Mucosa of descending colon (tissue), 3 donors: ENCODE data around the gene SCGB2B2. TPM values are rescaled to one million over a fixed set of nuclear protein-coding genes. Genes with fewer than 3 reads are reported as not detected.
"Not testable (repeated sequence)": the region's sequence is repeated elsewhere in the genome, so short reads cannot be mapped to it uniquely, and the experiment has no call there.

Source experiments
- ATAC-seq: fragments of 200-7000 bp; cut with Tn5 transposase; one replicate; pipeline ENCODE4 v1.9.1; 2020; ENCODE audit warnings: mild to moderate bottlenecking, moderate library complexity
- DNase-seq, 3 donors: peaks; one replicate each; pipeline ENCODE4 v3.0.0-alpha.2; 2020
- H3K36me3 ChIP-seq: fragments of 200-600 bp; one replicate; pipeline ENCODE4 v1.8.0; 2021; ENCODE audit warnings: low read depth, mild to moderate bottlenecking
- H3K4me1 ChIP-seq: fragments of 200-600 bp; one replicate; pipeline ENCODE4 v1.8.0; 2021; ENCODE audit warnings: low read depth, mild to moderate bottlenecking
- H3K4me3 ChIP-seq: fragments of 200-600 bp; one replicate; pipeline ENCODE4 v1.8.0; 2021; ENCODE audit warnings: mild to moderate bottlenecking
- H3K9me3 ChIP-seq: fragments of 200-600 bp; one replicate; pipeline ENCODE4 v1.8.0; 2021; ENCODE audit warnings: mild to moderate bottlenecking
- intact Hi-C, 2 donors: fragments of 100-400 bp; cut with DNase I in 1 of 2; cut with micrococcal nuclease in 1 of 2; formaldehyde crosslinking; loops; one replicate each; pipeline versions ENCODE4 v1.11.0 to v1.11.1; 2022; cut with DNase I, micrococcal nuclease
- total RNA-seq, 3 donors: library from RNA; stranded (reverse); fragmentation: NEBNext Ultra II Directional in 2 of 3; extraction: Animal tissue kit (Norgen Biotek cat#: 25700) in 2 of 3; gene quantifications; one replicate each; pipeline versions ENCODE4 v1.2.1 to v1.2.4, GENCODE V29; 2021 to 2023
- TF ChIP-seq, protein P1 (sequence below): fragments of 200-600 bp; IDR thresholded peaks from one replicate; pipeline ENCODE4 v1.8.0; 2022; ENCODE audit warnings: antibody characterized with exemption, mild to moderate bottlenecking
- donor health status: DM: no; HTN: no; CAD: no; lungs with moderate emphysema.
- donor health status: DM: no; HTN: no; CAD: no.
- donor health status: DM: no; HTN: yes; CAD: no.

Gene SCGB2B2
- total RNA-seq, 3 donors from 2014 or later, result 0.24 to 1.3 (median 1.1) TPM

DNA sequence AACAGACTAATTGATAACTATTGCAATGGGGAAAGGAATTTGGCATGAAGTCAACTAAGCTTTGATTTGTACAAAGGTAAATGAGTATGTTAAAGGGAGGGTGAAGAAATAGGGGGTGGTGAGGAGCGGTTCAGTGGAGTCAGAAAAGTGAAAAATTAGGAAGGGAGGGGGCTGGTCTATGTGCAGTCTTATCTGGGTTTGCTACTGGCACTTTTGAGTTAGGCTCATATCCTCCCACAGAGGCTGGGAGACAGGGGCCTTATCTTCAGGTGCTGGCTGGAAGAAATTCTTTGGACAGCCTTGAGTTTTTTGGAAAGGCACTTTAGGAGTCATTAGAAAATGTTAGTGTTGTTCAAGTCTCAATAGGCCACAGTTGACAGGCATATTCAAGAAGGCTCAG lies 11.6 kb upstream of the SCGB2B2 start:
- intact Hi-C loops, result no loop called here
- no peaks in the 10 kb centered on the region for H3K4me1 ChIP-seq
- H3K9me3 ChIP-seq, result peaks cover 40% of the 10 kb centered on the region
- H3K36me3 ChIP-seq, result peaks cover 5% of the 10 kb centered on the region
- DNase-seq, result no peak
- TF ChIP-seq, protein P1, sequence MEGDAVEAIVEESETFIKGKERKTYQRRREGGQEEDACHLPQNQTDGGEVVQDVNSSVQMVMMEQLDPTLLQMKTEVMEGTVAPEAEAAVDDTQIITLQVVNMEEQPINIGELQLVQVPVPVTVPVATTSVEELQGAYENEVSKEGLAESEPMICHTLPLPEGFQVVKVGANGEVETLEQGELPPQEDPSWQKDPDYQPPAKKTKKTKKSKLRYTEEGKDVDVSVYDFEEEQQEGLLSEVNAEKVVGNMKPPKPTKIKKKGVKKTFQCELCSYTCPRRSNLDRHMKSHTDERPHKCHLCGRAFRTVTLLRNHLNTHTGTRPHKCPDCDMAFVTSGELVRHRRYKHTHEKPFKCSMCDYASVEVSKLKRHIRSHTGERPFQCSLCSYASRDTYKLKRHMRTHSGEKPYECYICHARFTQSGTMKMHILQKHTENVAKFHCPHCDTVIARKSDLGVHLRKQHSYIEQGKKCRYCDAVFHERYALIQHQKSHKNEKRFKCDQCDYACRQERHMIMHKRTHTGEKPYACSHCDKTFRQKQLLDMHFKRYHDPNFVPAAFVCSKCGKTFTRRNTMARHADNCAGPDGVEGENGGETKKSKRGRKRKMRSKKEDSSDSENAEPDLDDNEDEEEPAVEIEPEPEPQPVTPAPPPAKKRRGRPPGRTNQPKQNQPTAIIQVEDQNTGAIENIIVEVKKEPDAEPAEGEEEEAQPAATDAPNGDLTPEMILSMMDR, result no peak
- H3K4me3 ChIP-seq, result no peak overlapping the region
- ATAC-seq, result no peak

DNA sequence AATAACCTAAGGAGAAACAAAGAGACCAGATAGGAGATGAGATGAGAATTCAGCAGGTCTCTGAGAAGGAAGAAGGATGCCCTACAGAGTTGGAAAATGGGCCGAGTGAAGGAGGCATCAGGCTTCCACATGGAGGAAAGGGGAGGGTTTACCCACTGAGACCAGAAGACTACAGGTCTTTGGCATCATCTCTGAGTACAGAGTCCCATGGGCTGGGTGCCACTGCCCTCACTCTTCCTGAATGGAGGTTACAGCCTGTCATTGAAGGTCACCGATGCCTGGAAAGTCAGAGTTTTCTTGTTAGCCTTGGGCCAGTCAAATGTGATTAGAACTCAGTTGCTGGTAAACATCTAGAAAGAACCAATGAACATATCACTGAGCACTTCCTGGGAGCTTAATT lies 10.4 kb upstream of the SCGB2B2 start:
- intact Hi-C loops, result no loop called here
- peaks cover 52% of the 10 kb centered on the region for H3K9me3 ChIP-seq
- no peak overlapping the region for H3K4me3 ChIP-seq
- TF ChIP-seq, protein P1, result no peak
- ATAC-seq (no peak), DNase-seq (no peak)
- no peaks in the 10 kb centered on the region for H3K4me1 ChIP-seq
- H3K36me3 ChIP-seq, result peaks cover 12% of the 10 kb centered on the region

GRCh38 chr19:34686455-34686854 lies 9.5 kb upstream of the SCGB2B2 start:
- Histone ChIP-seq H3K4me3 (no peak overlapping the region), H3K36me3 (peaks cover 12% of the 10 kb centered on the region)
- TF ChIP-seq, protein P1, result no peak

DNA sequence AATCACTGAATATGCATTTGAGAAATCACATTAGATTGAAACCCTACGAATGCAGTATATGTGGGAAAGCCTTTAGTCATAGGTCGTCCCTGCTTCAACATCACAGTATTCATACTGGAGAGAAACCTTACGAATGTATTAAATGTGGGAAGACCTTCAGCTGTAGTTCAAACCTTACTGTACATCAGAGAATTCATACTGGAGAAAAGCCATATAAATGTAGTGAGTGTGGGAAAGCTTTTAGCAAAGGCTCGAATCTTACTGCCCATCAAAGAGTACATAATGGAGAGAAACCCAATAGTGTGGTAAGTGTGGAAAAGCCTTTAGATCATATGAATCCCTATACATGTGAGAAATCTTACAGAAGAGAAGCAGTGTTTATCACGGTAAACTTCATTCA lies 8.3 kb upstream of the SCGB2B2 start:
- Histone ChIP-seq H3K36me3 (peaks cover 12% of the 10 kb centered on the region), H3K9me3 (peaks cover 67% of the 10 kb centered on the region)
- H3K4me3 ChIP-seq, H3K4me1 ChIP-seq, ATAC-seq, DNase-seq, intact Hi-C loops: not testable (repeated sequence)

More at GRCh38 chr19:34686455-34686854, 9.5 kb upstream of the SCGB2B2 start:
- Histone ChIP-seq H3K4me1 (no peaks in the 10 kb centered on the region), H3K9me3 (peaks cover 61% of the 10 kb centered on the region)
- intact Hi-C loops, result no loop called here
- ATAC-seq, result no peak
- DNase-seq, result no peak

GRCh38 chr19:34681478-34681877 lies 4.5 kb upstream of the SCGB2B2 start:
- intact Hi-C loops, result no loop called here
- H3K4me3 ChIP-seq, result no peak overlapping the region
- no peak for ATAC-seq
- DNase-seq, result no peak
- TF ChIP-seq, protein P1, result no peak
- H3K36me3 ChIP-seq, result peaks cover 12% of the 10 kb centered on the region
- H3K9me3 ChIP-seq, result peaks cover 54% of the 10 kb centered on the region
- peaks cover 7% of the 10 kb centered on the region for H3K4me1 ChIP-seq

DNA sequence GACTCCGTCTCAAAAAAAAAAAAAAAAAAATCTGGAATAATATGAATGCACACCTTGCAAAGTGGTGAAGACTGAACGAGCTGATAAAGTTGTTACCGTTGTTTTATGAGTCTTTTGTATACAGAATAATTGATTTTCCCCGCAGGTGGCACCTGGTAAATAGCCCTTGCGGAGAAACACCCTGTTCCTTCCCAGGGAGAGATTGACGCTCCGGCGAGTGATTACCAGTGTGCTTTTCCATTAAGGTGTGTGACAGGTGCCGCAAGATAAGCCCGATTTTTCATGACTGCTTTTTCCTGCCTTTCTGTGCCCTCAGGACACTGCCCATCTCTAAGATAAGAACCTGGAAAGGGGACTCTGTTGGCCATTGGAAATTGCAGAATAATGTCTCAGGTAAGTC lies 1.5 kb upstream of the SCGB2B2 start:
- Histone ChIP-seq H3K9me3 (peaks cover 25% of the 10 kb centered on the region), H3K4me1 (peaks cover 7% of the 10 kb centered on the region), H3K4me3 (peak overlapping the region; percentile 48), H3K36me3 (peaks cover 5% of the 10 kb centered on the region)
- intact Hi-C loops, result no loop called here
- no peak for ATAC-seq
- DNase-seq, result peak in 1 of 3 donors; percentile 12
- TF ChIP-seq, protein P1, result no peak
